B cell (primary cell): Measurements from ENCODE around the gene MTUS2.

Experiments used
- CTCF ChIP-seq: fragments of 200-600 bp; IDR thresholded peaks from one replicate; pipeline ENCODE4 v1.8.0; 2022; ENCODE audit warnings: antibody characterized with exemption, mild to moderate bottlenecking
- EZH2 ChIP-seq: IDR thresholded peaks from 2 replicates; pipeline ENCODE4 v1.6.1; 2012; ENCODE audit warnings: borderline replicate concordance, low read depth, mild to moderate bottlenecking, moderate library complexity, low read length; ENCODE audit not compliant: insufficient read depth, poor library complexity, severe bottlenecking

- TF ChIP-seq CTCF (no peak), EZH2 (no peak)
These were observed 219.1 kb downstream of the MTUS2 start for GRCh38 chr13:29039212-29039611.
